Calu3 (cell line): Measurements from ENCODE around the gene FRMD3. TPM values are rescaled to one million over a fixed set of nuclear protein-coding genes. Genes with fewer than 3 reads are reported as not detected.

Experiments
- BruUV-seq: library from RNA; stranded (reverse); fragments of 400-500 nt; replicated peaks from 2 replicates; lab custom pipeline; 2021; lab: Mats Ljungman, UMichigan
- CTCF ChIA-PET: fragments of 300-600 bp; sonication (Branson Sonifier 250); formaldehyde crosslinking; loops from one replicate; lab custom pipeline; 2022; ENCODE audit warnings: antibody characterized with exemption; lab: Charles Lee
- DNase-seq: peaks from one replicate; pipeline ENCODE4 v3.0.0; 2022
- H3K27ac Mint-ChIP-seq: one replicate; pipeline ENCODE4 v1.8.0; 2022; ENCODE audit warnings: mixed read lengths; ENCODE audit not compliant: unreplicated experiment
- H3K27me3 Mint-ChIP-seq: one replicate; pipeline ENCODE4 v1.8.0; 2022; ENCODE audit warnings: mixed read lengths; ENCODE audit not compliant: unreplicated experiment
- H3K36me3 Mint-ChIP-seq: one replicate; pipeline ENCODE4 v1.8.0; 2022; ENCODE audit warnings: mild to moderate bottlenecking, moderate library complexity, mixed read lengths; ENCODE audit not compliant: insufficient read depth, unreplicated experiment
- H3K4me1 Mint-ChIP-seq: one replicate; pipeline ENCODE4 v1.8.0; 2022; ENCODE audit warnings: mild to moderate bottlenecking, low read depth, mixed read lengths; ENCODE audit not compliant: unreplicated experiment
- H3K4me3 Mint-ChIP-seq: one replicate; pipeline ENCODE4 v1.8.0; 2022; ENCODE audit warnings: mild to moderate bottlenecking, low read depth, moderate library complexity, mixed read lengths; ENCODE audit not compliant: unreplicated experiment
- H3K9me3 Mint-ChIP-seq: one replicate; pipeline ENCODE4 v1.8.0; 2022; ENCODE audit warnings: low read depth, mixed read lengths; ENCODE audit not compliant: unreplicated experiment
- CTCF ChIP-seq: fragments of 200-600 bp; IDR thresholded peaks from one replicate; pipeline ENCODE4 v1.8.0; 2022; ENCODE audit warnings: antibody characterized with exemption; ENCODE audit not compliant: unreplicated experiment
- intact Hi-C: fragments of 100-400 bp; cut with micrococcal nuclease; formaldehyde crosslinking; loops from one replicate; pipeline ENCODE4 v1.10.0; 2022; ENCODE audit not compliant: unreplicated experiment
- total RNA-seq: library from RNA; stranded (reverse); gene quantifications from 2 replicates; pipeline ENCODE4 v1.2.3, GENCODE V29; 2022

Gene FRMD3
- total RNA-seq, 1 experiment from 2014 or later, result 0.38 TPM

GRCh38 chr9:83477120-83477519 is 61.1 kb downstream of the FRMD3 start:
- H3K4me1 Mint-ChIP-seq, result peaks cover 13% of the 10 kb centered on the region
- CTCF ChIA-PET, result no interaction called here
- H3K27me3 Mint-ChIP-seq, result no peaks in the 10 kb centered on the region
- H3K36me3 Mint-ChIP-seq, result no peaks in the 10 kb centered on the region
- intact Hi-C loops, result no loop called here
- no TSS peak for BruUV-seq
- no peak overlapping the region for H3K4me3 Mint-ChIP-seq
- no peak for TF ChIP-seq CTCF
- no peak overlapping the region for H3K27ac Mint-ChIP-seq
- DNase-seq, result no peak
- H3K9me3 Mint-ChIP-seq, result peaks cover 2% of the 10 kb centered on the region

GRCh38 chr9:83476513-83476912 is 61.7 kb downstream of the FRMD3 start:
- DNase-seq, result no peak
- peaks cover 13% of the 10 kb centered on the region for H3K4me1 Mint-ChIP-seq
- H3K27me3 Mint-ChIP-seq, result no peaks in the 10 kb centered on the region
- no peak overlapping the region for H3K4me3 Mint-ChIP-seq
- no peaks in the 10 kb centered on the region for H3K36me3 Mint-ChIP-seq
- intact Hi-C loops, result no loop called here
- CTCF ChIA-PET, result no interaction called here
- H3K27ac Mint-ChIP-seq, result no peak overlapping the region
- peaks cover 2% of the 10 kb centered on the region for H3K9me3 Mint-ChIP-seq
- TF ChIP-seq CTCF, result no peak
- BruUV-seq, result no TSS peak

- Mint-ChIP-seq H3K4me1 (peaks cover 13% of the 10 kb centered on the region), H3K27me3 (no peaks in the 10 kb centered on the region), H3K27ac (no peak overlapping the region), H3K4me3 (no peak overlapping the region), H3K9me3 (peaks cover 2% of the 10 kb centered on the region), H3K36me3 (no peaks in the 10 kb centered on the region)
- TF ChIP-seq CTCF, result no peak
- CTCF ChIA-PET, result no interaction called here
- intact Hi-C loops, result no loop called here
- no TSS peak for BruUV-seq
- DNase-seq, result no peak
Observed at GRCh38 chr9:83475741-83476140, 62.5 kb downstream of the FRMD3 start.

GRCh38 chr9:83474631-83475030 is 63.6 kb downstream of the FRMD3 start:
- no peak overlapping the region for H3K4me3 Mint-ChIP-seq
- intact Hi-C loops, result no loop called here
- DNase-seq, result no peak
- BruUV-seq, result no TSS peak
- no peaks in the 10 kb centered on the region for H3K36me3 Mint-ChIP-seq
- H3K27me3 Mint-ChIP-seq, result no peaks in the 10 kb centered on the region
- no peak for TF ChIP-seq CTCF
- no peak overlapping the region for H3K27ac Mint-ChIP-seq
- CTCF ChIA-PET, result interaction anchor here (0.7 kb wide), 1 partner anchor 88 kb away, joined by 3 read pairs; no protein-coding TSS in a partner anchor
- H3K9me3 Mint-ChIP-seq, result peaks cover 2% of the 10 kb centered on the region
- H3K4me1 Mint-ChIP-seq, result peaks cover 13% of the 10 kb centered on the region
